ENCODE measurements around the gene TTC31. TPM values are rescaled to one million over a fixed set of nuclear protein-coding genes. Genes with fewer than 3 reads are reported as not detected.
A peak's percentile ranks its signal among the peaks of the same experiment; 100 is the strongest.
"Not testable (repeated sequence)": the region's sequence is repeated elsewhere in the genome, so short reads cannot be mapped to it uniquely, and the experiment has no call there.

The TTC31 gene
- total RNA-seq, 1 donor from 2014 or later, result 49.1 TPM

DNA sequence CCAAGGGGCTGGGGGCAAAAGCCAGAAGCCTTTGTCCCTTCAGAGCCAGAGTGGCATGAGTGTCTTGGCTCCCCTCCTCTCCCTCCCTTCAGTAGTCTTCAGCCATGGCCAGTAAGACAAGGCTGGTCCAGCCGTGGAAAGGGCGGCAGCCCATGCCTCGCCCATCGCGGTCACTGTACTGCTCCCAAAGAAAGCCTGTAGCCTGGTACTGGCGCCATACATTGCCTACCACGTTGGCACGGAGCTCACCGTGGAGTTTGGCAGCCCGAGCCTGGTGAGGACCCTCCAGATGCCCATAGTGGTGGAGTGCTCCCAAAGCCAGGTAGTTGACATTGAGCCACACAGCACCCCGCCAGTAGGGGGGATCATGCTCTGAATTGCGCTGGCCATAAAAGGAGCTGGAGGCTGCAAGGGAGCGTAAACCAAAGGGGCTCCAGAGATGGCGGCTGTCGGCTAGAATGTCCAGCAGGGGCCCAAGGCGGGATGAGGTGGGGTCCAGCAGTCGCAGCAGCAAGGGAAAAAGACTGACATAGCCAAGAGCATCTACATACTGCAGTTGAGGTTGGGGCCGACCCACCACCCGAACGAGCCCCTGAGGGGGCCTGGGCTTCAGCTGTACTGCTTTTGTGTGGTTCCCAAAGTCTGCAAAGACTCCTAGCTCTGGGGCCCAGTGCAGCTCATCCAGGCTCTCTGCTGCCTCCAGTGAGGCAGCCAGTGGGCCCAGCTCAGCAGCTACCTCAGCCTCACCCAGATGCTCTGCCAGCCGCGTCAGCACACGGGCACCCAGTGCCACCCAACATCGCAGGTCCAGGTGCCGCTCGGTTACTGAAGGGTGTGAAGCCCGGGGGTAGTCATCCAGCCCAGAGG lies 21.5 kb upstream of the TTC31 start:
- no peak overlapping the region for H3K4me3 Mint-ChIP-seq
- peak overlapping the region; percentile 46 for H3K27ac Mint-ChIP-seq
- H3K27me3 Mint-ChIP-seq, result no peaks in the 10 kb centered on the region
- H3K4me1 Mint-ChIP-seq, result peaks cover 59% of the 10 kb centered on the region
- TF ChIP-seq, protein P1, sequence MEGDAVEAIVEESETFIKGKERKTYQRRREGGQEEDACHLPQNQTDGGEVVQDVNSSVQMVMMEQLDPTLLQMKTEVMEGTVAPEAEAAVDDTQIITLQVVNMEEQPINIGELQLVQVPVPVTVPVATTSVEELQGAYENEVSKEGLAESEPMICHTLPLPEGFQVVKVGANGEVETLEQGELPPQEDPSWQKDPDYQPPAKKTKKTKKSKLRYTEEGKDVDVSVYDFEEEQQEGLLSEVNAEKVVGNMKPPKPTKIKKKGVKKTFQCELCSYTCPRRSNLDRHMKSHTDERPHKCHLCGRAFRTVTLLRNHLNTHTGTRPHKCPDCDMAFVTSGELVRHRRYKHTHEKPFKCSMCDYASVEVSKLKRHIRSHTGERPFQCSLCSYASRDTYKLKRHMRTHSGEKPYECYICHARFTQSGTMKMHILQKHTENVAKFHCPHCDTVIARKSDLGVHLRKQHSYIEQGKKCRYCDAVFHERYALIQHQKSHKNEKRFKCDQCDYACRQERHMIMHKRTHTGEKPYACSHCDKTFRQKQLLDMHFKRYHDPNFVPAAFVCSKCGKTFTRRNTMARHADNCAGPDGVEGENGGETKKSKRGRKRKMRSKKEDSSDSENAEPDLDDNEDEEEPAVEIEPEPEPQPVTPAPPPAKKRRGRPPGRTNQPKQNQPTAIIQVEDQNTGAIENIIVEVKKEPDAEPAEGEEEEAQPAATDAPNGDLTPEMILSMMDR (IDR thresholded peaks at IDR 0.05), result no peak
- no peak for DNase-seq
- no peak for ATAC-seq (ENCODE audit: low read depth)
- CTCF ChIA-PET, result no interaction called here
- H3K9me3 Mint-ChIP-seq, result no peaks in the 10 kb centered on the region
- H3K36me3 Mint-ChIP-seq (ENCODE audit: low read depth), result peaks cover 52% of the 10 kb centered on the region
- POLR2A ChIA-PET, result interaction anchor here (1.9 to 10.0 kb wide), 2 partner anchors 12 to 21 kb away, joined by 8 to 127 read pairs; partner anchors contain the start of genes CCDC142, MRPL53 and TTC31
- intact Hi-C loops (cut with micrococcal nuclease), result no loop called here

GRCh38 chr2:74462054-74462785 lies 20.7 kb upstream of the TTC31 start:
- peak overlapping the region; percentile 46 for H3K27ac Mint-ChIP-seq
- ChIA-PET POLR2A (interaction anchor here (1.9 to 10.0 kb wide), 2 partner anchors 11 to 20 kb away, joined by 8 to 127 read pairs; partner anchors contain the start of genes CCDC142, MRPL53 and TTC31), CTCF (no interaction called here)
- peaks cover 51% of the 10 kb centered on the region for H3K4me1 Mint-ChIP-seq
- H3K9me3 Mint-ChIP-seq, result no peaks in the 10 kb centered on the region
- intact Hi-C loops (cut with micrococcal nuclease), result no loop called here
- H3K4me3 Mint-ChIP-seq, result no peak overlapping the region
- H3K36me3 Mint-ChIP-seq (ENCODE audit: low read depth), result peaks cover 45% of the 10 kb centered on the region
- ATAC-seq (ENCODE audit: low read depth) (no peak), DNase-seq (no peak)
- TF ChIP-seq, protein P1 (IDR thresholded peaks at IDR 0.05), result no peak
- H3K27me3 Mint-ChIP-seq, result no peaks in the 10 kb centered on the region

GRCh38 chr2:74462786-74463105 lies 20.1 kb upstream of the TTC31 start:
- Mint-ChIP-seq H3K27ac (no peak overlapping the region), H3K4me1 (peaks cover 48% of the 10 kb centered on the region), H3K36me3 (ENCODE audit: low read depth) (peaks cover 42% of the 10 kb centered on the region), H3K4me3 (no peak overlapping the region), H3K9me3 (no peaks in the 10 kb centered on the region), H3K27me3 (no peaks in the 10 kb centered on the region)
- ChIA-PET POLR2A (interaction anchor here (1.9 to 10.0 kb wide), 2 partner anchors 10 to 20 kb away, joined by 8 to 127 read pairs; partner anchors contain the start of genes CCDC142, MRPL53 and TTC31), CTCF (no interaction called here)
- DNase-seq (no peak), ATAC-seq (ENCODE audit: low read depth) (no peak)
- intact Hi-C loops (cut with micrococcal nuclease), result no loop called here
- TF ChIP-seq, protein P1 (IDR thresholded peaks at IDR 0.05), result no peak

GRCh38 chr2:74464406-74464805 lies 18.5 kb upstream of the TTC31 start:
- Mint-ChIP-seq H3K4me3 (peak overlapping the region; percentile 98), H3K27ac (peak overlapping the region; percentile 18)
- POLR2A ChIA-PET, result interaction anchor here (0.7 to 5.9 kb wide), 5 partner anchors 8 to 50 kb away, joined by 3 to 62 read pairs (median 6); partner anchors contain the start of genes C2orf81, INO80B, LBX2 and TLX2

GRCh38 chr2:74470742-74471141 lies 12.1 kb upstream of the TTC31 start:
- DNase-seq; H3K27me3 Mint-ChIP-seq; CTCF ChIA-PET; ATAC-seq (ENCODE audit: low read depth); H3K9me3 Mint-ChIP-seq: not testable (repeated sequence)
- intact Hi-C loops (cut with micrococcal nuclease), result loop anchor here (5.0 kb wide), 1 partner anchor 48 kb away; the partner anchor contains the start of genes C2orf81 and WDR54
- Mint-ChIP-seq H3K4me3 (peak overlapping the region; percentile 57), H3K27ac (peak overlapping the region; percentile 31), H3K4me1 (peaks cover 26% of the 10 kb centered on the region), H3K36me3 (ENCODE audit: low read depth) (peaks cover 35% of the 10 kb centered on the region)
- POLR2A ChIA-PET, result interaction anchor here (0.6 to 4.6 kb wide), 3 partner anchors 11 to 21 kb away, joined by 6 to 127 read pairs (median 78); partner anchors contain the start of genes CCDC142, INO80B, TTC31 and WBP1

More at GRCh38 chr2:74464406-74464805, 18.5 kb upstream of the TTC31 start:
- Mint-ChIP-seq H3K4me1 (peaks cover 33% of the 10 kb centered on the region), H3K9me3 (no peaks in the 10 kb centered on the region), H3K27me3 (no peaks in the 10 kb centered on the region), H3K36me3 (ENCODE audit: low read depth) (peaks cover 34% of the 10 kb centered on the region)
- ATAC-seq (ENCODE audit: low read depth) (no peak), DNase-seq (no peak)
- TF ChIP-seq, protein P1 (IDR thresholded peaks at IDR 0.05), result no peak
- intact Hi-C loops (cut with micrococcal nuclease), result loop anchor here (1.0 kb wide), 1 partner anchor 8 kb away; the partner anchor contains the start of gene MRPL53
- CTCF ChIA-PET, result interaction anchor here (0.6 kb wide), 1 partner anchor 64 kb away, joined by 3 read pairs; no protein-coding TSS in a partner anchor

Measured in activated B cell treated with CpG ODN at 0.5 μM for 24 hours (primary cell).